Measurements from ENCODE around the gene PHACTR3.

PHACTR3 gene

DNA sequence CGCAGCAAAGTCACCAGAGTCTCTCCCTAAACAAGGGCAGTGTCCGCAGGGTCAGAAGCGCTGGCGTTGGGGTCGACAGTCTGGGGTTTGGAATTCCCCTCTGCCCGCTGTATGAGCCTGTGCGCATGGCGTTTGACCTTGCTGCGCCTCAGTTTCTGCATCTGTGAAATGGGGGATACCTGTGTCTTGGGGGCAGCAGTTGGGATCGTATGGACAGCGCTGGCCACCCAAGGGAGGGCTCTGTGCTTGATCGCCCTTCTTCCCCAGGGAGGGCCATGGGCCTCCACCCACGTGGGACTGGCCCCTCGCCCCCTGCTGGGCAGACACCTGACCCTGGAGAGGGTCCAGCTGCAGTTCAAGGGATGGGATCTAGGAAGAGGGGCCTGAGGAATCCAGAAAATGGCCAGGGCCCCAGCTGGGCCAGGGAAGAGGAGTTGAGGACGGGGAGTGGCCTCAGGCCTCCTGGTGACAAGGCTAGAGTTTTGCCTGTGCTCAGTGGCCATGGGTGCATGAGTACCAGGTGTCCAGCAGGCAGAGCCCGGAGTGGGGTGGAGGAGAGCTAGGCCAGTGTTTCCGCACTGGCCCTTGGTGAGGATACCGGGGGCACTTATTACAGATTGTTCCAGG, 26.4 kb upstream of the PHACTR3 start:
- no peak for DNase-seq (ENCODE audit: low read depth)
- TF ChIP-seq, protein P1, sequence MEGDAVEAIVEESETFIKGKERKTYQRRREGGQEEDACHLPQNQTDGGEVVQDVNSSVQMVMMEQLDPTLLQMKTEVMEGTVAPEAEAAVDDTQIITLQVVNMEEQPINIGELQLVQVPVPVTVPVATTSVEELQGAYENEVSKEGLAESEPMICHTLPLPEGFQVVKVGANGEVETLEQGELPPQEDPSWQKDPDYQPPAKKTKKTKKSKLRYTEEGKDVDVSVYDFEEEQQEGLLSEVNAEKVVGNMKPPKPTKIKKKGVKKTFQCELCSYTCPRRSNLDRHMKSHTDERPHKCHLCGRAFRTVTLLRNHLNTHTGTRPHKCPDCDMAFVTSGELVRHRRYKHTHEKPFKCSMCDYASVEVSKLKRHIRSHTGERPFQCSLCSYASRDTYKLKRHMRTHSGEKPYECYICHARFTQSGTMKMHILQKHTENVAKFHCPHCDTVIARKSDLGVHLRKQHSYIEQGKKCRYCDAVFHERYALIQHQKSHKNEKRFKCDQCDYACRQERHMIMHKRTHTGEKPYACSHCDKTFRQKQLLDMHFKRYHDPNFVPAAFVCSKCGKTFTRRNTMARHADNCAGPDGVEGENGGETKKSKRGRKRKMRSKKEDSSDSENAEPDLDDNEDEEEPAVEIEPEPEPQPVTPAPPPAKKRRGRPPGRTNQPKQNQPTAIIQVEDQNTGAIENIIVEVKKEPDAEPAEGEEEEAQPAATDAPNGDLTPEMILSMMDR (conservative IDR thresholded peaks at IDR 0.05; ENCODE audit: low read depth, low read length) = no peak
- no peak overlapping the region for H3K4me3 ChIP-seq (ENCODE audit: low read depth, low read length)

DNA sequence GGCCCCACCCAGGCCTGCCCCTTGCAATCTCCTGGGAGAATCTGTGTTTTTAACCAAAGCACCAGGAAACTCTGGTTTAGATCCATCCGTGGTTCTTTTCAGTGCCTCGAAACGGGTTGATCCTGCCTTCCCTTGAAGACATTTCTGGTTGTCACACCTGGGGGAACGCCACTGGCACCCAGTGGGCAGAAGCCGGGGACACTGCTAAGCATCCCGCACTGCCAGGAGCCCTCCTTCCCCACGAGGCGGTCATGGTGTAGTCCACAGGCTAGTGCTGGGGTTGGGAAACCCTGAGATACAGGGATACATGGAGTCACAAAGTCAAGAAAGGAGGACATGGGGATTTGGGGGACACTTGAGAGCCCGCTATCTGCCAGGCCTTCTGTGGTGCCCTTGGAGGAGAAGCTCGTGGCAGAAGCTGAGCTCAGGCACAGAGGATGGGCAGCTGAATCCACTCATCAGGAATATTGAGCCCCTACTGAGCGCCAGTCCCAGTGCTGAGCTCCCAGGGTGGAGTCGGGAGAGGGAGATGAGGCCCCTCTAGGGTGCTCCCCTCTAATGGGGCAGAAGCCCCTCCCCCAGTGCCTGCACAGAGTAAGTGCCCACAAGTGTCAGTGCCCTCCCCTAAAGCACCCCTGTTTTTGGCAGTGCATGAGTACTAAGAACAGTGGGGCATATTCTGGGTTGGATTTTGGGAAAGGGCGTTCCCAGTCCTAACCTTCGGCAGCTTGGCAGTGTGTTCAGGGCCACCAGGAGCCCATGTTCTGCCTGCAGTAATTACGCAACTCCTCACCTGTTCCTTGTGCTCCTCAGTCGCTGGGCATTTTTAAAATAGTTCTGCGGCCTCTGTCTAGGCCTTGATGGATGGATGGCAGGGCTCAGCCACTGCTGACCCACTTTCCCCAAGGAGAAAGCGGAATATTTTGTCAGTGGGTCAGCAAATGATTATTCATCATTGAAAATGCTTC, 25.6 kb upstream of the PHACTR3 start:
- TF ChIP-seq, protein P1 (conservative IDR thresholded peaks at IDR 0.05; ENCODE audit: low read depth, low read length) = no peak
- DNase-seq (ENCODE audit: low read depth) = no peak
- H3K4me3 ChIP-seq (ENCODE audit: low read depth, low read length) = no peak overlapping the region

DNA sequence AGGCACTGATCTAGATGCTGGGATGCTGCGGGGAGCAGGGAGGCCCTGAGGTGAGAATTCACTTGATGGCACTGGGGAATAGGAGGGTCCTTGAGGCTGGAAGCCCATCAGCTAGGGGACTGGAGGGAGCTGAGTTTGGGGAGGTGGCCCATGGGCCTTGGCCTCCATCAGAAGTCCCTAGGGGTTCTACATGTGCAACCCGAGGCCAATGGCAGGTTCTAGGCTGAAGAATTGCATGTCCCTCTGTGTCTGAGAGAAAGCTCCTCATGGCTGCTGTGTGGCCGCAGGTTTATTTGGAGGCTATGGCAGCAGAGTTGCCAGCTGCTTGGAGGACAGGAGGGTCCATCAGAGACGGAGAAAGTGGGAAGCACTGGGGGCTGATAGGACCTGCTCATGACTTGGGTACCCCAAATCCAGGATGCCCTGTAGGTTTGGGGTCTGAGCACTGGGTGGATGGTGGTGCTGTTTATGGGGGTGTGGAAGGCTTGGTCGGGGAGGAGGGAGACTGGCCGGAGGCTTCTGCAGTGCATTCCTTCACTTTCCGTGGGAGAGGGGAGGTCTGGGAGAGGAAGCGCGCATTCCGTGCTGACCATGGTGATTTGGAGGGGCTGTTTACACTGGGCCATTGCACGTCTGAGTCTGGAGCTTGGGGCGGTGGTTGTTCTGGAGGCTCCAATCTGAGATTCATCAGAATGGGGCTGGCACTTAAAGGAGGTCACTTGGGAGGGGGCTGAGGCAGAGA, 24.8 kb upstream of the PHACTR3 start:
- DNase-seq (ENCODE audit: low read depth) = no peak
- H3K4me3 ChIP-seq (ENCODE audit: low read depth, low read length) = no peak overlapping the region
- TF ChIP-seq, protein P1 (conservative IDR thresholded peaks at IDR 0.05; ENCODE audit: low read depth, low read length) = no peak

DNA sequence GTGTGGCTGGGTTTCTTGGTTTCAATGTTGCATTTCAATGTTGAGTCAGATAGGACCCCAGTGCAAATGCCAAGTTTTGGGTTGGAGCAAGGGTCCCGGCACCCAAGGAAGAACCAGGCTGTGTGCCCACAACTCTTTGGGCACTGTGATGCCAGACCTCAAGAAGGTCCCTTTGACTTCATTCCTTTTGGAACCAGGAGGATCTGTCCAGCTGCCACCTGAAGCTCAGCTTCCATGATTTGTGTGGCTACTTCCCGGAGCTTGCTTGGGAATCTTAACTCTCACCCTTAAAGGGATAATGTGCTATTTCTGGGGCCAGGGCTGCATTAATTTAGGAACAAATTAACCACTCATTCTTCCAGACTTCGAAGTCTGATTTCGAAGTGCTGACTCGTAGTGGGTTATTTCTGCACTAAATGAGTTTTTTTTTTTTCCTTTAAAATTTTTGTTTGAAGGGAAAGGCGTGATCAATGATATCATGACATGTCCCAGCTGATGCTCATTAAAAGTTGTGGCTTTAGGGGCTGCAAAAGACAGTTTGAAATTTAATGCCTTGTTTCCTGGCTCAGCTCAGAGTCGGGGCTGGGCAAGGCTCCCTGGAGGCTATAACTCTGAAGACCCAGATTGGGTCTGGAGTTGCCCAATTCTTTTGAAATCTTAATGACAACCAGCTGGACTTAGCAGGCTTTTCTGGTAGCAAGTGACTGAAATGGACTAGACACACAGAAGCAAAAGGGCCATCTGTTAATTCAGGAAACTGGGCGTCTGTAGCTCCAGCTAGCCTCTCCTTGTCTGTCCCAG, 24.0 kb upstream of the PHACTR3 start:
- H3K4me3 ChIP-seq (ENCODE audit: low read depth, low read length) = no peak overlapping the region
- no peak for DNase-seq (ENCODE audit: low read depth)
- TF ChIP-seq, protein P1 (conservative IDR thresholded peaks at IDR 0.05; ENCODE audit: low read depth, low read length) = no peak

DNA sequence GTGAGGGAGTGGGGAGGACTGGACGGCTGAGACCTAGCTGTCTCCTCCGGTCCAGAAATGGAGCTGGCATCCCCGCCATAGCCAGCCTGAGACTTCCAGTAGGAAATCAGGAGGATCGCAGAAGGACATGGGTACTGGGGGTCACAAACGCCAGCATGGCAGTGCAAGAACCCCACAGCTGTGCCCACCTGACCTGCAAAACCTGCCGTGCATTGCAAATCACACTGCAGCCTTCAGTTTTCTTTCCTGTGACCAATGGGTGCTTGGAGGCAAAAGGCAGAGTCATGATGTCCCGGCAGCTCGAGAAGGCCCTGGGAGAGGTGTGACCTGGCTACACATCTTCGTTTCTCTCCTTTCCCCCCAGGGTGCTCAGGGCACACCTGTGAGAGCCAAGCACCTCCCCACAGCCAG, 23.3 kb upstream of the PHACTR3 start:
- no peak overlapping the region for H3K4me3 ChIP-seq (ENCODE audit: low read depth, low read length)
- DNase-seq (ENCODE audit: low read depth) = no peak
- TF ChIP-seq, protein P1 (conservative IDR thresholded peaks at IDR 0.05; ENCODE audit: low read depth, low read length) = no peak

DNA sequence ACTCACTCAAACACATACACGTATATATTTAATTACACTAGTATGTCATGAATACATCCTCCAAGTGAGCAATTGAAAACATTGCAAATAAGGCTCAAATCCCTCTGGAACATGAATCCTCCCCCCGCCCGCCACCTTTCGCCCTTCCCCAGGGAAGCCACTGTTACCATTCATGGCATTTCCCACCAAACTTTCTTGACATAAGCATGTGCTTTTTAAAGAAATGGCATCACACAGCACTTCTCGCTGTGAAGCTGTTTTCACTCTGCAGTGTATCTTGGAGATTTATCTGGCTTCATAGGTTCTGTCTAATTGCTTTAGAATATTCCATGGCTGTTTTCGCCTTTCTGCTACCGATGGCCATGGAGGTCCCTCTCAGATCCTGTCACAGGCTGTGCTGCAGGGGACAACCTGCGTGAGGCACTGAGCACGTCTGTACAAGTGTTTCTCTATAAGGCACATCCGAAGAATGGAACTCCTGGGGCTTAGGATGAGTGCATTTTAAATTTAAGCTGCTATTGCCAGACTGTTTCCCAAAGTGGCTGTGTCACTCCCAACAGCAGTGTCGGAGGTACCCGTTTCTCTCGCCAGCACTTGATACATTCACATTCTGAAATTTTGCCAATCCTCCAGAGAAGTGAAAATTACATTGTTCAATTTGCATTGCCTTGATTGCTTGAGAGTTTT, 22.2 kb upstream of the PHACTR3 start:
- DNase-seq (ENCODE audit: low read depth) = no peak

More for the DNA sequence above, 22.2 kb upstream of the PHACTR3 start:
- H3K4me3 ChIP-seq (ENCODE audit: low read depth, low read length) = no peak overlapping the region
- TF ChIP-seq, protein P1 (conservative IDR thresholded peaks at IDR 0.05; ENCODE audit: low read depth, low read length) = no peak

Data from choroid plexus epithelial cell (primary cell).